HCT116 (cell line): Measurements from ENCODE around the gene OSBP2.

ENCODE experiments used
- CBX3 ChIP-seq: IDR thresholded peaks from 2 replicates; pipeline ENCODE4 v1.6.1; 2012; ENCODE audit warnings: low read depth
- EZH2phosphoT487 ChIP-seq: fragments of 200-600 bp; IDR thresholded peaks from 2 replicates; pipeline ENCODE4 v1.6.1; 2018; ENCODE audit warnings: antibody characterized with exemption, borderline replicate concordance
- POLR2A ChIP-seq: IDR thresholded peaks from 2 replicates; pipeline ENCODE4 v1.7.0; 2011; ENCODE audit warnings: borderline replicate concordance; ENCODE audit not compliant: insufficient read depth, insufficient read length; ENCODE audit errors: extremely low read depth
- SIN3A ChIP-seq: IDR thresholded peaks from 2 replicates; pipeline ENCODE4 v1.6.1; 2012; ENCODE audit warnings: low read depth
- TCF7L2 ChIP-seq: IDR thresholded peaks from 2 replicates; pipeline ENCODE4 v1.7.0; 2011; ENCODE audit warnings: borderline replicate concordance, inconsistent platforms; ENCODE audit not compliant: insufficient read depth, insufficient read length; ENCODE audit errors: extremely low read depth
- YY1 ChIP-seq: IDR thresholded peaks from 2 replicates; pipeline ENCODE4 v1.6.1; 2011; ENCODE audit warnings: low read length, low read depth, moderate library complexity, mild to moderate bottlenecking; ENCODE audit not compliant: insufficient replicate concordance; ENCODE audit errors: extremely low read depth
- ZNF274 ChIP-seq: fragments of 200-500 bp; sonication (Bioruptor generic); IDR thresholded peaks from 2 replicates; pipeline ENCODE4 v1.6.1; 2014; ENCODE audit warnings: mild to moderate bottlenecking, low read depth, low read length, inconsistent platforms
- TF ChIP-seq, protein P1 (sequence below), 3 experiments: fragments of 200-600 bp in 1 of 3; sonication (generic) in 1 of 3; IDR thresholded peaks in 2 of 3; conservative IDR thresholded peaks in 1 of 3; 2 replicates each; pipeline ENCODE4 v1.5.1; 2012 to 2017; ENCODE audit warnings: low read depth in 2 of 3, low read length in 2 of 3, antibody characterized with exemption in 1 of 3, borderline replicate concordance in 1 of 3, control low read depth in 1 of 3, mild to moderate bottlenecking in 1 of 3, mixed read lengths in 1 of 3, mixed run types in 1 of 3, moderate library complexity in 1 of 3; ENCODE audit not compliant: insufficient read depth in 1 of 3
- TF ChIP-seq, protein P2 (sequence below): IDR thresholded peaks from 2 replicates; pipeline ENCODE4 v1.6.1; 2012; ENCODE audit warnings: low read depth
- TF ChIP-seq, protein P3 (sequence below): IDR thresholded peaks from 2 replicates; pipeline ENCODE4 v1.6.1; 2012

DNA sequence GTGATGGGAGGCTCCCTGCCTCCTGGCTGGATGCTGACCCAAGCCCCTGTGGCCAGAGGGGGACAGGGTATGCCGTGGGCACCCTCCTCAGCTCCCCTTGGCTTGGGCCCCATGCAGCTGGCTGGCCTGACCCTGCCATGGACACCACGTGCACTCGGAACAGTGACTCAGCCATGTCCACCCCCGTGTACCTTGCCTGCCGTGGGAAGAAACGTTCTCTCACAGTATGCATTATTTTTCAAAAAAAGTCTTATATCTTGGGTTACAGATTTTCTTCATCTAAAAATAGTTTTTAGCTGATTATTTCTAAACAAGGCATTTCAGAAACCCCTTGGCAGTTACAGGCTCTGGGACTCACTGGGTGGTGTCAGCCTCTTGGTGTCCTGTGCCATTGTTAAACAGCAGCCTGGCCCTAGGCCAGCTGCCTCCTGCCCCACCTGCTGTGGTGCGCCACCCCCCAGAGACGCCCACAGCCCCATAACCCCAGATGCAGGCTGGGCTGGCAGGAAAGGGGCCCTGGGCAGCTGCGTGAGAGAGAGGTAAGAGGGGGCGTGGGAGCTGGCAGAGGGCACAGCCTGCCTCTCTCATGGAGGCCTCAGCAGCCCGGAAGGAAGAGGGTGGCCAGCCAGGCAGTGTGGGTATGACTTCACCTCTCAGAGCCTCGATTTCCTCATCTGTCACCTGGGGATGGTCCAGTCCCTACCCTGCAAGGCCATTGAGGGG lies 174.2 kb downstream of the OSBP2 start:
- TF ChIP-seq POLR2A (no peak), YY1 (no peak), ZNF274 (no peak), TCF7L2 (no peak), CBX3 (no peak), SIN3A (no peak), EZH2phosphoT487 (no peak)
- TF ChIP-seq, protein P1, sequence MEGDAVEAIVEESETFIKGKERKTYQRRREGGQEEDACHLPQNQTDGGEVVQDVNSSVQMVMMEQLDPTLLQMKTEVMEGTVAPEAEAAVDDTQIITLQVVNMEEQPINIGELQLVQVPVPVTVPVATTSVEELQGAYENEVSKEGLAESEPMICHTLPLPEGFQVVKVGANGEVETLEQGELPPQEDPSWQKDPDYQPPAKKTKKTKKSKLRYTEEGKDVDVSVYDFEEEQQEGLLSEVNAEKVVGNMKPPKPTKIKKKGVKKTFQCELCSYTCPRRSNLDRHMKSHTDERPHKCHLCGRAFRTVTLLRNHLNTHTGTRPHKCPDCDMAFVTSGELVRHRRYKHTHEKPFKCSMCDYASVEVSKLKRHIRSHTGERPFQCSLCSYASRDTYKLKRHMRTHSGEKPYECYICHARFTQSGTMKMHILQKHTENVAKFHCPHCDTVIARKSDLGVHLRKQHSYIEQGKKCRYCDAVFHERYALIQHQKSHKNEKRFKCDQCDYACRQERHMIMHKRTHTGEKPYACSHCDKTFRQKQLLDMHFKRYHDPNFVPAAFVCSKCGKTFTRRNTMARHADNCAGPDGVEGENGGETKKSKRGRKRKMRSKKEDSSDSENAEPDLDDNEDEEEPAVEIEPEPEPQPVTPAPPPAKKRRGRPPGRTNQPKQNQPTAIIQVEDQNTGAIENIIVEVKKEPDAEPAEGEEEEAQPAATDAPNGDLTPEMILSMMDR (IDR thresholded peaks at IDR 0.05 in 2 of 3, conservative IDR thresholded peaks at IDR 0.05 in 1 of 3; ENCODE audit: borderline replicate concordance in 1 of 3, insufficient read depth in 1 of 3, low read depth in 2 of 3, low read length in 2 of 3), result no peak
- TF ChIP-seq, protein P2, sequence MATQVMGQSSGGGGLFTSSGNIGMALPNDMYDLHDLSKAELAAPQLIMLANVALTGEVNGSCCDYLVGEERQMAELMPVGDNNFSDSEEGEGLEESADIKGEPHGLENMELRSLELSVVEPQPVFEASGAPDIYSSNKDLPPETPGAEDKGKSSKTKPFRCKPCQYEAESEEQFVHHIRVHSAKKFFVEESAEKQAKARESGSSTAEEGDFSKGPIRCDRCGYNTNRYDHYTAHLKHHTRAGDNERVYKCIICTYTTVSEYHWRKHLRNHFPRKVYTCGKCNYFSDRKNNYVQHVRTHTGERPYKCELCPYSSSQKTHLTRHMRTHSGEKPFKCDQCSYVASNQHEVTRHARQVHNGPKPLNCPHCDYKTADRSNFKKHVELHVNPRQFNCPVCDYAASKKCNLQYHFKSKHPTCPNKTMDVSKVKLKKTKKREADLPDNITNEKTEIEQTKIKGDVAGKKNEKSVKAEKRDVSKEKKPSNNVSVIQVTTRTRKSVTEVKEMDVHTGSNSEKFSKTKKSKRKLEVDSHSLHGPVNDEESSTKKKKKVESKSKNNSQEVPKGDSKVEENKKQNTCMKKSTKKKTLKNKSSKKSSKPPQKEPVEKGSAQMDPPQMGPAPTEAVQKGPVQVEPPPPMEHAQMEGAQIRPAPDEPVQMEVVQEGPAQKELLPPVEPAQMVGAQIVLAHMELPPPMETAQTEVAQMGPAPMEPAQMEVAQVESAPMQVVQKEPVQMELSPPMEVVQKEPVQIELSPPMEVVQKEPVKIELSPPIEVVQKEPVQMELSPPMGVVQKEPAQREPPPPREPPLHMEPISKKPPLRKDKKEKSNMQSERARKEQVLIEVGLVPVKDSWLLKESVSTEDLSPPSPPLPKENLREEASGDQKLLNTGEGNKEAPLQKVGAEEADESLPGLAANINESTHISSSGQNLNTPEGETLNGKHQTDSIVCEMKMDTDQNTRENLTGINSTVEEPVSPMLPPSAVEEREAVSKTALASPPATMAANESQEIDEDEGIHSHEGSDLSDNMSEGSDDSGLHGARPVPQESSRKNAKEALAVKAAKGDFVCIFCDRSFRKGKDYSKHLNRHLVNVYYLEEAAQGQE, result no peak
- TF ChIP-seq, protein P3, sequence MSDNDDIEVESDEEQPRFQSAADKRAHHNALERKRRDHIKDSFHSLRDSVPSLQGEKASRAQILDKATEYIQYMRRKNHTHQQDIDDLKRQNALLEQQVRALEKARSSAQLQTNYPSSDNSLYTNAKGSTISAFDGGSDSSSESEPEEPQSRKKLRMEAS, result no peak
